OCI-LY3 (cell line): Measurements from ENCODE around the gene TCF12.

Experiments
- EZH2phosphoT487 ChIP-seq: fragments of 200-600 bp; shearing (Covaris generic); IDR thresholded peaks from 2 replicates; pipeline ENCODE4 v1.6.1; 2018; ENCODE audit warnings: antibody characterized with exemption, mixed run types, low read depth
- TF ChIP-seq, protein P1 (sequence below): fragments of 200-600, 300-600 bp; sonication (generic); IDR thresholded peaks from 2 replicates; pipeline ENCODE4 v1.5.1; 2014; ENCODE audit warnings: antibody characterized with exemption, low read length, low read depth

DNA sequence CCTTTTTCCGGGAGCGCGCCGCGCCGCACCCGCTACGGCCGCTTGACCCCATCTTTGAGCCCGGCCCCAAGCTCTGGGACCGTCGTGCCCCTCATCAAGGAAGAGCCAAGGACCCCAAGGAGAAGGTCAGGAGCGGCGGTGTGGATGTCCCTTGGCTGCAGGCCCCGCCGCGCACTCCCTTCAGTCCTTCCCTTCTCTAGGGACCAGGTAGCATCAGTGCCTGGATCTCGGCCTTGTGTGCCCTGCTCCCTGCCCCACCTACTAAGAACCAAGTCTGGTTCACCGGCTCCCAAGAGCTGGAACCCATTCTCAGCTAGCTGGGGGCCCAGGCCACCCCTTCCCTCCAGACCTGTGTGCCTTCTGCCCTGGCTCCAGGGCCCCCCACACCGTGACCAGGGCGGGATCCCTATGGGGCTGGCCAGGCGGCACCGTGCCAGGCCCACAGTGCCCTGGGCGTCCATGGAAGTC is 388.5 kb downstream of the TCF12 start:
- TF ChIP-seq, protein P1, sequence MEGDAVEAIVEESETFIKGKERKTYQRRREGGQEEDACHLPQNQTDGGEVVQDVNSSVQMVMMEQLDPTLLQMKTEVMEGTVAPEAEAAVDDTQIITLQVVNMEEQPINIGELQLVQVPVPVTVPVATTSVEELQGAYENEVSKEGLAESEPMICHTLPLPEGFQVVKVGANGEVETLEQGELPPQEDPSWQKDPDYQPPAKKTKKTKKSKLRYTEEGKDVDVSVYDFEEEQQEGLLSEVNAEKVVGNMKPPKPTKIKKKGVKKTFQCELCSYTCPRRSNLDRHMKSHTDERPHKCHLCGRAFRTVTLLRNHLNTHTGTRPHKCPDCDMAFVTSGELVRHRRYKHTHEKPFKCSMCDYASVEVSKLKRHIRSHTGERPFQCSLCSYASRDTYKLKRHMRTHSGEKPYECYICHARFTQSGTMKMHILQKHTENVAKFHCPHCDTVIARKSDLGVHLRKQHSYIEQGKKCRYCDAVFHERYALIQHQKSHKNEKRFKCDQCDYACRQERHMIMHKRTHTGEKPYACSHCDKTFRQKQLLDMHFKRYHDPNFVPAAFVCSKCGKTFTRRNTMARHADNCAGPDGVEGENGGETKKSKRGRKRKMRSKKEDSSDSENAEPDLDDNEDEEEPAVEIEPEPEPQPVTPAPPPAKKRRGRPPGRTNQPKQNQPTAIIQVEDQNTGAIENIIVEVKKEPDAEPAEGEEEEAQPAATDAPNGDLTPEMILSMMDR: no peak
- TF ChIP-seq EZH2phosphoT487: no peak
